HG02970 (cell line): Measurements from ENCODE around the gene SLC12A9.

Experiments used
- ATAC-seq: cut with Tn5 transposase; IDR thresholded peaks from one replicate; pipeline ENCODE4 v1.9.1; 2021; ENCODE audit warnings: mild to moderate bottlenecking, moderate library complexity, moderate number of reproducible peaks; ENCODE audit not compliant: unreplicated experiment, low FRiP score

Gene SLC12A9

GRCh38 chr7:100856871-100857282 is 4.4 kb downstream of the SLC12A9 start:
- no peak for ATAC-seq

DNA sequence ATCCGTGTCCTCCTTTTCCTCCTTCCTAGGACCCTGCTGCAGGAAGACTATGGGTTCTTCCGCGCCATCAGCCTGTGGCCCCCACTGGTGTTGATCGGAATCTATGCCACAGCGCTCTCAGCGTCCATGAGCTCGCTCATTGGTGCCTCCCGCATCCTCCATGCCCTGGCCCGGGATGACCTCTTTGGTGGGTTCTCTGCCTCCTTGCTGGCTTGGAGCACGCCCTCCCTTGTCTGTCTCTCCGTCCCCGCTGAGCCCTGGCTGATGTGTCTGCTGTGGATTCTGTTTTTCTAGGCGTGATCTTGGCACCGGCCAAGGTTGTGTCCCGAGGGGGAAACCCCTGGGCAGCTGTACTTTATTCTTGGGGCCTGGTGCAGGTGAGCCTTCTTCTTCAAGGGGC is 7.3 kb downstream of the SLC12A9 start:
- ATAC-seq, result no peak

DNA sequence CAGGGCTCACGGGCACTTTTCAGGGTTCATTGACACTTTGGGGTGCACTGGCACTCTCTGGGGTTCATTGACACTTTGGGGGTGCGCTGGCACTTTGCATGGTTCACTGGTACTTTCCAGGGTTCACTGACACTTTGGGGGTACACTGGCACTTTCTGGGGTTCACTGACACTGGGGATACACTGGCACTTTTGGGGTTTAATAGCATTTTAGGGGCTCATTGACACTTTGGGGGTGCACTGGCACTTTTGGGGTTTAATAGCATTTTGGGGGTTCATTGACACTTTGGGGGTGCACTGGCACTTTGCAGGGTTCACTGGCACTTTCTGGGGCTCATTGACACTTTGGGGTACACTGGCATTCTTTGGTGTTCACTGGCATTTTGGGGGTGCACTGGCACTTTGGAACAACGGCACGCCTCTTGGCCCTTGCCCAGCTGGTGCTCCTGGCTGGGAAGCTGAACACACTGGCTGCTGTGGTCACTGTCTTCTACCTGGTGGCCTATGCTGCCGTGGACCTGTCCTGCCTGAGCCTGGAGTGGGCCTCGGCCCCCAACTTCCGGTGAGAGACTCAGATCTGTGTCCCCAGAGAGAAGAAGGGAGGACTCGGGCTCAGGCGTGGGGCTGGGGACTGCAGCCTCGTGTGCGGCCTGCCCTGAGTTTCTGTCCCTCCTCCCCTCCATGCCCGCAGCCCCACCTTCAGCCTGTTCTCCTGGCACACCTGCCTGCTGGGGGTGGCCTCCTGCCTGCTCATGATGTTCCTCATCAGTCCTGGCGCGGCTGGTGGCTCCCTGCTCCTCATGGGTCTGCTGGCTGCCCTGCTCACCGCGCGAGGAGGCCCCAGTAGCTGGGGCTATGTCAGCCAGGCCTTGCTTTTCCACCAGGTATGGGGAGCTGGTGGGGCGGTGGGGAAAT is 8.4 kb downstream of the SLC12A9 start:
- ATAC-seq, result no peak

- ATAC-seq, result no peak
These were observed 9.1 kb downstream of the SLC12A9 start for GRCh38 chr7:100861616-100861985.

DNA sequence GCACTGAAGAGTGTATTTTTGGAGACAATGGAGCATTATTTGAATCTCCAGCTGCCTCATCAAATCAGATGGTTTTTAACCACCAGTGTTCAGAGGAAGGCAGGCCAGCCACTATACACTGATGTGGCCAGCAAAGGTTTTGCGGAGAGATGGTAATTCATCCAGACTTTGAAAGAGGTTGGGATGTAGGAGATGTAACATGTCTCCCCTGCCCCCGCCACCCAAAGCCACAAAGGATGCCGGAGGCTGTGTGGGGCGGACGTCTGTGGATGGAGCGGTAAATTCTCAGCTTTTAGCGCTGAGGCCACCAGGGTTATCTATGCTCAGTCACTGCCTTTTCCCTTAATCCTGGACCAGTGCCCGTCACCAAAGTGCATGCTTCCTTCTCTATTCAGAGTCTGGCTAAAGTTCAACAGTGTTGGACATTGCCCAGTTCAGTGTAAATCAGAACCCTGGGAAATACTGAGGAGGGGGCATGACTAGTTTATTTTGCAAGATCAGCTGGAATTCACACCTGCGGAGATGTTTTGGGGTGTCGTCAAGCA is 11.0 kb downstream of the SLC12A9 start:
- no peak for ATAC-seq

- ATAC-seq, result no peak
These were observed 11.8 kb downstream of the SLC12A9 start for GRCh38 chr7:100864263-100864845.

DNA sequence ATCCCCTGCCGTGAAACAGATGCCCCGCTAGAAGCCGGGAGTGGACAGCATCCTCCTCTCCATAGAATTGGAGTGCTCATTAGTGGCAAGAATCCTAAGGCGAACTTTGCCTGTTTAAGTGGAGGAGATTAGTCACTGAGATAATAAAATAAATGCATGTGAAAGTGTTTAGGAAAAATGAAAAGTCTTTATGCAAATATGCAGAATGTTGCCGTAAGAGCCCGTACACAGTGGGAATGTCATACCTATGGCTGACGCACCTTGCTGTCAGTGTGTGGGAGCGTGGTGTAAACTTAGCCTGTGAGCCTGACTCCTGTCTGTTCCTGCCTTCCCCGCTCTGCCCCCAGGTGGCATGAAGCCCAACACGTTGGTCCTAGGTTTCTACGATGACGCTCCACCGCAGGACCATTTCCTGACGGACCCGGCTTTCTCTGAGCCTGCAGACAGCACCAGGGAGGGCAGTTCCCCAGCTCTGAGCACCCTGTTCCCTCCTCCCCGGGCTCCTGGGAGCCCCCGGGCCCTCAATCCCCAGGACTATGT is 12.9 kb downstream of the SLC12A9 start:
- ATAC-seq, result no peak

DNA sequence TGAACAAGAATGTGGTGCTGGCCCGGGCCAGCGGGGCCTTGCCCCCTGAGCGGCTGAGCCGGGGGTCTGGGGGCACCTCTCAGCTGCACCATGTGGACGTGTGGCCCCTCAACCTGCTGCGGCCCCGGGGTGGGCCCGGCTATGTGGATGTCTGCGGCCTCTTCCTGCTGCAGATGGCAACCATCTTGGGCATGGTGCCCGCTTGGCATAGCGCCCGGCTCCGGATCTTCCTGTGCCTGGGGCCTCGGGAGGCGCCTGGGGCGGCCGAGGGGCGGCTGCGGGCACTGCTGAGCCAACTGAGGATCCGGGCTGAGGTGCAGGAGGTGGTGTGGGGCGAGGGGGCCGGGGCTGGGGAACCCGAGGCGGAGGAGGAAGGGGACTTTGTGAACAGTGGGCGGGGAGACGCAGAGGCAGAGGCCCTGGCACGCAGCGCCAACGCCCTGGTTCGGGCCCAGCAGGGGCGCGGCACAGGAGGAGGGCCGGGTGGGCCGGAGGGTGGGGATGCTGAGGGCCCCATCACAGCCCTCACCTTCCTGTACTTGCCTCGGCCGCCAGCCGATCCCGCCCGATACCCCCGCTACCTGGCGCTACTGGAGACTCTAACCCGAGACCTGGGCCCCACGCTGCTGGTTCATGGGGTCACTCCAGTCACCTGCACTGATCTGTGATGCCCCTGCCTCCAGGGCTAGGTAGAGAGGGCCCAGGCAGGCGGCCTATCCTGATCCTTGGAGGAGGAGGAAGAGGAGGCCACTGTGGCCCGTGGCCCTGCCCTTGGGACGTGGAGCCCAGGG is 13.6 kb downstream of the SLC12A9 start:
- ATAC-seq, result no peak

- no peak for ATAC-seq
These were observed 14.2 kb downstream of the SLC12A9 start for GRCh38 chr7:100866729-100867039.

- ATAC-seq, result no peak
These were observed 14.7 kb downstream of the SLC12A9 start, which contains the start of gene TRIP6 for GRCh38 chr7:100867040-100867775. TRIP6 (plus strand) TSS chr7:100867387; CDS start chr7:100867498, 111 bp downstream.

- no peak for ATAC-seq
These were observed 15.4 kb downstream of the SLC12A9 start for GRCh38 chr7:100867776-100868485.

GRCh38 chr7:100873599-100874299 is 21.2 kb downstream of the SLC12A9 start:
- no peak for ATAC-seq

DNA sequence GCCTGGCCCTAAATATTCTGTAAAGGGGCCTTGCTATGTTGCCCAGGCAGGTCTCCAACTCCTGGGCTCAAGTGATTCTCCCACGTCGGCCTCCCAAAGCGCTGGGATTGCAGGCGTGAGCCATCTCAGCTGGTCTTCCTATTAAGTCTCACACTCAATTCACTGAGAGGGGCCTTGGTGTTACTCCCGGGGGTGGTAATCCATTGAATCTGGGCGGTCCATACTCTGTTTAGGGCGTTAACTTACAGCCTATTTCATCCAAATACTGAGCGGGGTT is 21.7 kb downstream of the SLC12A9 start:
- no peak for ATAC-seq

GRCh38 chr7:100874577-100875355 is 22.3 kb downstream of the SLC12A9 start, which contains the start of gene SRRT:
SRRT (plus strand) TSS chr7:100875103; CDS start chr7:100875591, 488 bp downstream.
- ATAC-seq, result peak; percentile 79

- ATAC-seq, result peak; percentile 22
These were observed 22.8 kb downstream of the SLC12A9 start for GRCh38 chr7:100875356-100875751.

DNA sequence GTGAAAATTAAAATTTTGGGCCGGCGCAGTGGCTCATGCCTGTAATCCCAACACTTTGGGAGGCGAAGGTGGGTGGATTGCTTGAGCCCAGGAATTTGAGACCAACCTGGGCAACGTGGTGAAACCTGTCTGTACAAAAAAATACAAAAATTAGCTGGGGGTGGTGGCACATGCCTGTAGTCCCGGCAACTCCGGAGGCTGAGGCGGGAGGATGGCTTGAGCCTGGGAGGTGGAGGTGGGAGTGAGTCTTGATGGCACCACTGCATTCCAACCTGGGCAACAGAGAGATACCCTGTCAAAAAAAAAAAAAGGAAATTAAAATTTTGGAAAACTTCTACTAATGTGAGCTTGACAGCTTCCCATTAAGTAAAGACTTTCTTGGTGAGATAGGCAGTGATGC is 25.5 kb downstream of the SLC12A9 start:
- no peak for ATAC-seq

DNA sequence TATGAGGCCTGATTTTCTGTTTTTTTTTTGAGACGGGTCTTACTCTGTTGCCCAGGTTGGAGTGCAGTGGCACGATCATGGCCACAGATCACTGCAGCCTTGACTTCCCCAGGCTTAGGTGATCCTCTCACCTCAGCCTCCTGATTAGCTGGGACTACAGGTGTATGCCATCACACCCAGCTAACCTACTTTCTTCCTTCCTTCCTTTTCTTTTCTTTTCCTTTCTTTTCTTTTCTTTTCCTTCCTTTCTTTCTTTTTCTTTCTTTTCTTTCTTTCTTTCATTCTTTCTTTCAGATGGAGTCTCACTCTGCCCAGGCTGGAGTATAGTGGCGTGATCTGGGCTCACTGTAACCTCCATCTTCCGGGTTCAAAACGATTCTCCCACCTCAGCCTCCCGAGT is 26.2 kb downstream of the SLC12A9 start:
- no peak for ATAC-seq

GRCh38 chr7:100879685-100880261 is 27.3 kb downstream of the SLC12A9 start:
- no peak for ATAC-seq
